Lower lobe of right lung (tissue), 2 donors: ENCODE data around the gene VPS25. TPM values are rescaled to one million over a fixed set of nuclear protein-coding genes. Genes with fewer than 3 reads are reported as not detected.

Source experiments
- ATAC-seq, 2 donors: fragments of 200-7000 bp; cut with Tn5 transposase; one replicate each; pipeline ENCODE4 v1.9.1; 2020 to 2022; ENCODE audit warnings: mild to moderate bottlenecking in 2 of 2, moderate library complexity in 2 of 2
- DNase-seq: peaks from one replicate; pipeline ENCODE4 v3.0.0-alpha.2; 2020
- H3K27ac ChIP-seq: fragments of 200-600 bp; one replicate; pipeline ENCODE4 v1.8.0; 2022
- H3K27me3 ChIP-seq: fragments of 200-600 bp; one replicate; pipeline ENCODE4 v1.8.0; 2022; ENCODE audit warnings: low read depth
- H3K36me3 ChIP-seq: fragments of 200-600 bp; one replicate; pipeline ENCODE4 v1.8.0; 2022; ENCODE audit warnings: mild to moderate bottlenecking
- H3K4me1 ChIP-seq: fragments of 200-600 bp; one replicate; pipeline ENCODE4 v1.8.0; 2022
- H3K4me3 ChIP-seq: fragments of 200-600 bp; one replicate; pipeline ENCODE4 v1.8.0; 2022; ENCODE audit warnings: mild to moderate bottlenecking
- H3K9me3 ChIP-seq: fragments of 200-600 bp; one replicate; pipeline ENCODE4 v1.8.0; 2022
- intact Hi-C: fragments of 100-400 bp; cut with DNase I; formaldehyde crosslinking; loops from one replicate; pipeline ENCODE4 v1.11.0; 2022
- total RNA-seq: library from RNA; stranded (reverse); fragmentation: NEBNext Ultra II Directional; extraction: Animal tissue kit (Norgen Biotek cat#: 25700); gene quantifications from one replicate; pipeline ENCODE4 v1.2.1, GENCODE V29; 2021
- TF ChIP-seq, protein P1 (sequence below): fragments of 200-600 bp; IDR thresholded peaks from one replicate; pipeline ENCODE4 v1.8.0; 2022; ENCODE audit warnings: antibody characterized with exemption, mild to moderate bottlenecking
- donor health status: DM: no; HTN: yes; CAD: no; lungs with severe emphysema.

VPS25 gene
- total RNA-seq, 1 donor from 2014 or later = 42.1 TPM

DNA sequence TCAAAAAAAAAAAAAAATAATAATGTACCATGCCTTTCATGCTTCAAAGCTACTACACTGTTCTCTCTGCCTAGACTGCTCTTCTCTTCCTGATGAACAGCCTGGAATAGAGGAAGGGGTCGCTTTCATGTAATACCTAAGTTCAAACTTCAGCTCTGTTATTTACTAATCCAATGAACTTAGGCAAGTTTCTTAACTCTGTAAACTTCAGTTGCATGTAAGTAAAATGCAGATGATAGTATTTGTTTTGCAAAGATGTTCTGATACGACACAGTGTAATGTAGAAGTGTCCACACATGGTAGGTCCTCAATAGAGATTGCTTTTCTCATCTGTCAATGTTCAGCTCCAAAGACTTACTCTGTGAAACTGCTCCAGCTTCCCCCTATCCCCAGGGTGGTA, 18.7 kb downstream of the VPS25 start:
- peaks cover 18% of the 10 kb centered on the region for H3K27me3 ChIP-seq
- H3K9me3 ChIP-seq = no peaks in the 10 kb centered on the region
- no peak overlapping the region for H3K4me3 ChIP-seq
- ATAC-seq = no peak
- TF ChIP-seq, protein P1, sequence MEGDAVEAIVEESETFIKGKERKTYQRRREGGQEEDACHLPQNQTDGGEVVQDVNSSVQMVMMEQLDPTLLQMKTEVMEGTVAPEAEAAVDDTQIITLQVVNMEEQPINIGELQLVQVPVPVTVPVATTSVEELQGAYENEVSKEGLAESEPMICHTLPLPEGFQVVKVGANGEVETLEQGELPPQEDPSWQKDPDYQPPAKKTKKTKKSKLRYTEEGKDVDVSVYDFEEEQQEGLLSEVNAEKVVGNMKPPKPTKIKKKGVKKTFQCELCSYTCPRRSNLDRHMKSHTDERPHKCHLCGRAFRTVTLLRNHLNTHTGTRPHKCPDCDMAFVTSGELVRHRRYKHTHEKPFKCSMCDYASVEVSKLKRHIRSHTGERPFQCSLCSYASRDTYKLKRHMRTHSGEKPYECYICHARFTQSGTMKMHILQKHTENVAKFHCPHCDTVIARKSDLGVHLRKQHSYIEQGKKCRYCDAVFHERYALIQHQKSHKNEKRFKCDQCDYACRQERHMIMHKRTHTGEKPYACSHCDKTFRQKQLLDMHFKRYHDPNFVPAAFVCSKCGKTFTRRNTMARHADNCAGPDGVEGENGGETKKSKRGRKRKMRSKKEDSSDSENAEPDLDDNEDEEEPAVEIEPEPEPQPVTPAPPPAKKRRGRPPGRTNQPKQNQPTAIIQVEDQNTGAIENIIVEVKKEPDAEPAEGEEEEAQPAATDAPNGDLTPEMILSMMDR = no peak
- intact Hi-C loops = no loop called here
- peaks cover 6% of the 10 kb centered on the region for H3K36me3 ChIP-seq
- DNase-seq = no peak
- H3K27ac ChIP-seq = no peak overlapping the region
- peaks cover 3% of the 10 kb centered on the region for H3K4me1 ChIP-seq

- TF ChIP-seq, protein P1 = no peak
- Histone ChIP-seq H3K27me3 (peaks cover 12% of the 10 kb centered on the region), H3K27ac (no peak overlapping the region), H3K4me3 (no peak overlapping the region), H3K36me3 (peaks cover 6% of the 10 kb centered on the region), H3K4me1 (peaks cover 9% of the 10 kb centered on the region), H3K9me3 (no peaks in the 10 kb centered on the region)
- ATAC-seq (no peak), DNase-seq (no peak)
- intact Hi-C loops = no loop called here
Measured at GRCh38 chr17:42792545-42792944, 19.3 kb downstream of the VPS25 start.

DNA sequence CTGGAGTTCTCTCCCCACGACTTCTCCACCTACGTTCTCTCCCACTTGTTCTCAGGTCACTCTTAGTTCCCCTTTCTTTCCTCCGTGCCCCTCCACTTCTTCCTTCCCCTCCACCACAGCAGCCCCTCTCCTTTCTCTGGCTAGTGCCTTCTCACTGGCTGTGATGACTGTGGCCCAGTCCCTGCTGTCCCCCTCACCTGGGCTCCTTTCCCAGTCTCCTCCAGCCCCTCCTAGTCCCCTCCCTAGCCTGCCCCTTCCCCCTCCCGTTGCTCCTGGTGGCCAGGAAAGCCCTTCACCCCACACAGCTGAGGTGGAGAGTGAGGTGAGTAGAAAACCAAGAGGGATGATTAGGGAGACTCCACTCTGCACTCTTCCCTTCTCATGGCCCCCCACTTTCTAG, 21.8 kb downstream of the VPS25 start:
- ATAC-seq = no peak
- H3K27ac ChIP-seq = no peak overlapping the region
- H3K36me3 ChIP-seq = peaks cover 6% of the 10 kb centered on the region
- TF ChIP-seq, protein P1 = no peak
- H3K27me3 ChIP-seq = no peaks in the 10 kb centered on the region
- H3K4me1 ChIP-seq = peaks cover 20% of the 10 kb centered on the region
- H3K9me3 ChIP-seq = no peaks in the 10 kb centered on the region
- DNase-seq = no peak
- intact Hi-C loops = no loop called here
- no peak overlapping the region for H3K4me3 ChIP-seq

DNA sequence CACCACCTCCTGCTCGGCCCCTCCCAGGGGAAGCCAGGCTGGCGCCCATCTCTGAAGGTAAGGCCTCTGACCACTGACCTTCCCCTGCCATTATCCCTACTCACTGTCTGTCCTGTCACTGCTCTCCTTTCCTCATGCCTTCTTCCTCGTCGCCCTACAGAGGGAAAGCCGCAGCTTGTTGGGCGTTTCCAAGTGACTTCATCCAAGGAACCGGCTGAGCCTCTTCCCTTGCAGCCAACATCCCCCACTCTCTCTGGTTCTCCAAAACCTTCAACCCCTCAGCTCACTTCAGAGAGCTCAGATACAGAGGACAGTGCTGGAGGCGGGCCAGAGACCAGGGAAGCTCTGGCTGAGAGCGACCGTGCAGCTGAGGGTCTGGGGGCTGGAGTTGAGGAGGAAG, 22.2 kb downstream of the VPS25 start:
- TF ChIP-seq, protein P1 = no peak
- no peaks in the 10 kb centered on the region for H3K27me3 ChIP-seq
- peaks cover 20% of the 10 kb centered on the region for H3K4me1 ChIP-seq
- DNase-seq (no peak), ATAC-seq (no peak)
- intact Hi-C loops = no loop called here
- no peak overlapping the region for H3K27ac ChIP-seq
- peaks cover 6% of the 10 kb centered on the region for H3K36me3 ChIP-seq
- no peaks in the 10 kb centered on the region for H3K9me3 ChIP-seq
- no peak overlapping the region for H3K4me3 ChIP-seq

GRCh38 chr17:42796066-42796758, 23.0 kb downstream of the VPS25 start:
- H3K27me3 ChIP-seq = no peaks in the 10 kb centered on the region
- DNase-seq = no peak
- H3K27ac ChIP-seq = no peak overlapping the region
- peaks cover 20% of the 10 kb centered on the region for H3K4me1 ChIP-seq
- H3K36me3 ChIP-seq = peaks cover 6% of the 10 kb centered on the region
- intact Hi-C loops = no loop called here
- TF ChIP-seq, protein P1 = no peak
- H3K4me3 ChIP-seq = no peak overlapping the region
- H3K9me3 ChIP-seq = no peaks in the 10 kb centered on the region
- no peak for ATAC-seq
